Astrocyte of the spinal cord (primary cell): Measurements from ENCODE around the gene APEX1.
A peak's percentile ranks its signal among the peaks of the same experiment; 100 is the strongest.

Experiments
- DNase-seq: peaks from one replicate; pipeline ENCODE4 v3.0.0; 2011; ENCODE audit warnings: low read depth, low spot score
- H3K4me3 ChIP-seq: 2 replicates; pipeline ENCODE4 v1.5.1; 2011; ENCODE audit warnings: low read depth, mild to moderate bottlenecking, low read length, moderate library complexity
- in situ Hi-C: cut with HindIII; loops from 2 replicates; pipeline ENCODE4 v1.10.0; 2017; ENCODE audit warnings: low sequenced_read_pairs
- TF ChIP-seq, protein P1 (sequence below): IDR thresholded peaks from 2 replicates; pipeline ENCODE4 v1.5.1; 2012; ENCODE audit warnings: low read depth, mild to moderate bottlenecking, low read length, inconsistent platforms

Gene APEX1

DNA sequence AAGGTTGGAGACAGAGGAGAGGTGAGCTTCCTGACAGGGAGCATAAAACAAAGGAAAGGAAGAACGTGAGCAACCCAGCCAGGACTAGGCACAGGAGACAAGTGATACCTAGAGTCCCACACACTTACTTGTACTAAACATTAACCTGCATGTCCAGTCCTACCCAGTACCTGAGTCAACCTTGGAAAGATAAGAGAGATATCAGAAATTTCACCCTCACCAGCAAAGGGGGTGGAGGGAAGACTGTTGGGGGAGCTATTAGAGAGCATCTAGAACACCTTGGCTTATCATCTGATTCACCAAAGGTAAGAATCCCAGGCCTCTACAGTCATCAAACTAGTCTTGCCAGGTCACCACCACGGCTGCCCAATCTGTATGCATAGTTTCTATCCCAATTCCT, 30.2 kb upstream of the APEX1 start:
- TF ChIP-seq, protein P1, sequence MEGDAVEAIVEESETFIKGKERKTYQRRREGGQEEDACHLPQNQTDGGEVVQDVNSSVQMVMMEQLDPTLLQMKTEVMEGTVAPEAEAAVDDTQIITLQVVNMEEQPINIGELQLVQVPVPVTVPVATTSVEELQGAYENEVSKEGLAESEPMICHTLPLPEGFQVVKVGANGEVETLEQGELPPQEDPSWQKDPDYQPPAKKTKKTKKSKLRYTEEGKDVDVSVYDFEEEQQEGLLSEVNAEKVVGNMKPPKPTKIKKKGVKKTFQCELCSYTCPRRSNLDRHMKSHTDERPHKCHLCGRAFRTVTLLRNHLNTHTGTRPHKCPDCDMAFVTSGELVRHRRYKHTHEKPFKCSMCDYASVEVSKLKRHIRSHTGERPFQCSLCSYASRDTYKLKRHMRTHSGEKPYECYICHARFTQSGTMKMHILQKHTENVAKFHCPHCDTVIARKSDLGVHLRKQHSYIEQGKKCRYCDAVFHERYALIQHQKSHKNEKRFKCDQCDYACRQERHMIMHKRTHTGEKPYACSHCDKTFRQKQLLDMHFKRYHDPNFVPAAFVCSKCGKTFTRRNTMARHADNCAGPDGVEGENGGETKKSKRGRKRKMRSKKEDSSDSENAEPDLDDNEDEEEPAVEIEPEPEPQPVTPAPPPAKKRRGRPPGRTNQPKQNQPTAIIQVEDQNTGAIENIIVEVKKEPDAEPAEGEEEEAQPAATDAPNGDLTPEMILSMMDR: no peak
- in situ Hi-C loops: no loop called here
- H3K4me3 ChIP-seq: no peak overlapping the region
- no peak for DNase-seq

DNA sequence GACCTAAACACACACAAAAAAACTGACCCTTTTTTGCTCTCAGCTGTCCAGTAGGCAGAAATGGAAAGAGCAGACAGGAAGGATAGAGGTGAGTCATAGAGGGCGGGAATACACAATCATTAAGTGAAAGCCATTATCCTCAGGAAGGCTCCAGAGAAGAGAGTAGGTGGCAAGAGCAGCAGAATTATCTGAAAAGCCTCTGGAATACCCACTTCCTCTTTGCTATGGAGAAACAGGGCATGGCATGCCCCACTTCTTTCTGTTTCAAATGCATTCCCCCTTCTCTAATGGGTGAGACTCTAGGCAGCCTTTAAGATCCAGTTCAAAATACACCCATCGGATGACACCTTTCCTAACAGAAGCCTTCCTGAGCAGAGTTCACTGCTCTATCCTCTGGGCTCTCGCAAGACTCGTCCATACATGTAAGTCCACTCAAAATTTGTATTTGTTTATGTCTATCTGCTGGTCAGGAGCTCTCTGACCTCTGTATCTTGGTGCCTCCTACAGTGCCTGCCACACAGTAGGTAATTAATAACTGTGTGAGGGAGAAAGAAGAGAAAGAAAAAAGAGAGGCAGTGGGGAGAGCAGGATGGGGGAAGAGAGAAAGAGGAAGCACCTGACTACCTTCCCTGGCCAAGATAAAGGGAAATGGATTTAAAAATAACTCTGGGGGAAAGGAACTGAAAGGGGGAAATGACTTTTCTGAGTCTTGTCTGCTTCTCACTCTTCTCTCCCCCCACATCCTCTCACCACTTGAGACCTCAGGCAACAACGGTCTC, 27.6 kb upstream of the APEX1 start:
- DNase-seq: peak; percentile 66
- TF ChIP-seq, protein P1: no peak
- no peak overlapping the region for H3K4me3 ChIP-seq
- in situ Hi-C loops: no loop called here

DNA sequence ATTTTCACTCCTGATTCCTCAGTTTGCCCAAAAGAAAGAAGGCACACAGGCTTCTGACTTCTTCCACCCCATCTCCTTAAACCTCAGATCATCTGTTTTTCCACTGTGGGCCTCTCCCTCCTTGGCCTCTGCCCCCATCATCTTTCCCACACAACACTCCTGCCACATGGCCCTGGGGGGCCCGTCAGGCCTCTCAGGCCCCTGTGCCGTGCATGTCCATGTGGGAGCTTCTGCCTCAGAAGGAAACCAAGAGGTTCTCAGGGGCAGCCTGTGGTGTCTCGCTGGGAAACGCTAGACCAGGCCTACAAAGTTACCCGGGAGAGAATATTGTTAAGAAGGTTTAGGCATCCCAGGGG, 27.0 kb upstream of the APEX1 start:
- H3K4me3 ChIP-seq: no peak overlapping the region
- in situ Hi-C loops: no loop called here
- DNase-seq: no peak
- TF ChIP-seq, protein P1: no peak

DNA sequence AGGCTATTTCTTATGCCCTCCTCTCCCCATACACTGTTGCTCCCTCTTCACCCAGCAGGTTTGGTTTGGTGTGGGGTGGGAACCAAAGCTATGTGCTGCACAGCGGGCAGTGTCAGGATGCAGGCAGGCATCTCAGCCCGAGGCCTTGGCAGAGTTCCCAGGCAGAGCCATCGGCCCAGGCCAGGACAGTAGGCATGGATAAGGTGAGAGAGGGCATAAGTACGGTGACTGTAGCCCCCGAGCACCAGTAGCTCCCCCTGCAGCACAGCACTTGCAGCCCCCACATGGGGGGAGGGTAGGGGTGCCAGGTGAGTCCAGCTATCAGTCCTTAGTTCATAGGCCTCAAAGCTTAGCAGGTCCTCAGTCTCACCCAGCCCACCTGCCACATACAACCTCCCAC, 26.2 kb upstream of the APEX1 start:
- no peak overlapping the region for H3K4me3 ChIP-seq
- no peak for DNase-seq
- in situ Hi-C loops: no loop called here
- TF ChIP-seq, protein P1: no peak

DNA sequence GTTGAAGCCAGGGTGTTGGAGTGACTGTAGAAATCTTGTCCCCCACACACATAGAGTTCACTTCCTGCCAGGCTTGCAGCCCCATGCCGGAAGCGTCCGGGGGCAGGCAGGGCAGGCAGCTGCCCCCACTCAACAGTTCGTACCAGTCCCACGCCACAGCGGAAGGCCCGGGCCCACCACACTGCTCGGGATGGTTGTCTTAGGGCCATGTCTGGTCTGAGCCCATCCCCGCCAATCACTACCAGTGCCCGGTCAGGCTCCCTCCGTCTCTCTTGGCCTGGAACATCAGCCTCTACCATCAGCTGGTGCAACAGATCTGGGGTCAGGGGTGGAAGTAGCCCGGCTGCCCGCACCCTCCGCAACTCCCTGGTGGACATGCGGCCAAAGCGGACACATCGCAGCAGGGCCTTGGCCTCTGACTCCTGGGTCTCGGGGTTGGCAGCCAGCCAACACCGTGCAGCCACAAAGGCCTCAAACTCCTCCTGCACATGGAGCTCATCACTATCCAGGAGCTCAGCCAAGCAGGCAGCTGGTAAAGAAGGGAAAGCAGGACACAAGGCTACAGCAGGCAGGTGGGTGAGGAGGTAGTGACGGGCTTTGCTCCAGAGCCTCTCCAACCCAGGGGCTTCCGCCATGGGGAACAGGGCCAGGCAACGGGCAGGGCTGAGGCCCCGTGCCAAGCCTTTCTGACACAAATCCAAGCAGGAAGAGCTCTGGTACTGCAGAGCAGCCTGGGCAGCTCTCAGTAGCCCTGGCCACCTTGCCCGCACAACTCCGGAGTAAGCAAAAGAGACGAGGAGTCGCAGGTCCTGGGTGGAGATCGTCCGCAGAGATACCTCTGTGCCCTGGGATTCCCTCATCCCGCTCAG, 25.0 kb upstream of the APEX1 start:
- in situ Hi-C loops: no loop called here
- TF ChIP-seq, protein P1: no peak
- no peak for DNase-seq
- H3K4me3 ChIP-seq: no peak overlapping the region

DNA sequence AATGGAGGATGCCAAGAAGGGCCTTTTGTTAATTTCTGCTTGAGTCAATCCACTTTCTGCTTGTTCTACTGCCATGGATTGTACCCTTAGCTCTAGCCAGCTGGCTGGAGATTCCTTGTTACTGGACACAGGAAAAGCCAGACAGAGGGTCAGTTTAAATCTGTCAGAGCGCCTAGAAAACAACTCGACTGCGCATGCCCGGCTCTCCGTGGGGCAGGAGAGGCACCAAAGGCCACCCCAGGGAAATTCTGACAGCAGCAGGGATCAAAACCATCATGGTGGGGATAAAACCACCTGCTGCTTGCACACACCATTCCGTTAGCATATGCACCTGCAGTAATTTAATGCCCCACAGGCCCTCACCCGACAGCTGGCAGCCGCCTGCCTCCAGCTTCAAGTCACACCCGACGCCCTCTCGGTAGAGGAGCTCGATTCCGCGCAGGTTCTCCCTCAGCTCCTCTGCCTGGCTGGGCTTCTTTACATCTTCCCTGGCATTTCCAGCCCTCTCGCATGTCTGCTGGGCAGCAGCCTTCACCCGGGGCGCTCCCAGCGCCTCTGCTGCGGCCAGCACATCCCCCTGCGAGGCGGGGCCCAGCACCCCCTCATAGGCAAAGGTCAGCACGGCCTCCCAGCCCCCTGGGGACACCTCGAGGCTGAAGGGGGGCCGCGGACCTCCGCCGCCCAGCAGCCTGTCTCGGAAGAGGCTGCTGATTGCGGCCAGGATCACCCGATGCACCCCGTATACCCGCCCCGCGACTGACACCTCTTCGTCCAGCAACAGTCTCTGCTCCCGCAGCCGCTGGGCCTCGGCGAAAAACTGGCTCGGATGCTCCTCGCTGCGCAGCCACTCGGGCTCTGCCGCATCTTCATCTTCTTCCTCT, 20.1 kb upstream of the APEX1 start:
- peak overlapping the region; percentile 6 for H3K4me3 ChIP-seq
- DNase-seq: peak; percentile 15
- TF ChIP-seq, protein P1: no peak
- in situ Hi-C loops: no loop called here
